ENCODE data around the gene PDZD2.
"Not testable (repeated sequence)": the region's sequence is repeated elsewhere in the genome, so short reads cannot be mapped to it uniquely, and the experiment has no call there.

PDZD2 gene

DNA sequence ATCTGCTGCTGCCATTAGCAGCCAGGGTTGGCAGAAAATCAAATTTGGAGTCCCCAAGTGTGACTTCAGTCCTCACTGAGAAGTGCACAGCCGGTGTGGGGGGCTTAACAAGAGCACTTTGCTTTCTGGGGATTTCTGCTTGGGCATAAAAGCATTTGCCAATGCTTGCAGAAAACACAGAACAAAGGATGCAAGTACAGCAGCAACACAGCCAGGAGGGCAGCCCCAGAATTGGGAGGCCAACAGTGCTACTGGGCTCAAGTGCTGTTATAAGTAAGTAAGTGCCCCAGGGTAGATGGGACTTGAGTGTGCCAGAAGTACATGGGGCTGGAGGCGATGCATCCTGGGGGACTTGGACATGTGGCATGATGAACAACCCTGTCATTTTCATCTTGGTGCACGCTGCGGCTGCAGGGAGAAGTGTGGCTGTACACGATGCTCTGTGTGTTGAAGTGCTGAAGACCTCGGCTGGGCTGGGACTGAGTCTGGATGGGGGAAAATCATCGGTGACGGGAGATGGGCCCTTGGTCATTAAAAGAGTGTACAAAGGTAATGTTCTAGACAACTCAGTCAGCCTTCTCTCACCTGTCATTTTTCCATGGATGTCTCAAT lies 461.9 kb downstream of the PDZD2 start:
- no peak for DNase-seq (ENCODE audit: low read depth in 2 of 2)

GRCh38 chr5:32102254-32102986 lies 463.5 kb downstream of the PDZD2 start:
- no peak for DNase-seq (ENCODE audit: low read depth in 2 of 2)

DNA sequence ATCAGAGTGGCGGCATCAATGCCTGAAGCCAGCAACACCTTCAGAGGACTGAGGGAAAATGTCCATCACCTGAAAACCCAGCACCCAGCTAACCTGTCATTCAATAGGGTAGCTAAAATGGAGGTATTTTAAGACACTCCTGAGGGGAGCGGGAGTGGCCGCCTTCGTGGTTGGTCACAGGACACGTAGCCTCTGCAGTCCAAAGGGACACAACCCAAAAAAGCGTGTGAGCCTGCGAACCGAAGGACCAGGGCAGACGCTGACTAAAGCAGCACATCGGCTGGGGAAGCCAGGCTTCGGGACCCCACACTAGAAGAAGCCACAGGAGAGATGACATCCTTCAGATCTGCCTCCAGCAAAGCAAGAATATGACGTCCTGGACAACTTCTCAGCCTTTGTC lies 464.6 kb downstream of the PDZD2 start:
- DNase-seq (ENCODE audit: low read depth in 2 of 2): no peak

GRCh38 chr5:32107291-32107690 lies 468.4 kb downstream of the PDZD2 start:
- no peak for DNase-seq (ENCODE audit: low read depth in 2 of 2)

- no peak for DNase-seq (ENCODE audit: low read depth in 2 of 2)
These were observed 469.2 kb downstream of the PDZD2 start for GRCh38 chr5:32108167-32108566.

- DNase-seq (ENCODE audit: low read depth in 2 of 2): no peak
These were observed 470.3 kb downstream of the PDZD2 start for GRCh38 chr5:32109236-32109635.

DNA sequence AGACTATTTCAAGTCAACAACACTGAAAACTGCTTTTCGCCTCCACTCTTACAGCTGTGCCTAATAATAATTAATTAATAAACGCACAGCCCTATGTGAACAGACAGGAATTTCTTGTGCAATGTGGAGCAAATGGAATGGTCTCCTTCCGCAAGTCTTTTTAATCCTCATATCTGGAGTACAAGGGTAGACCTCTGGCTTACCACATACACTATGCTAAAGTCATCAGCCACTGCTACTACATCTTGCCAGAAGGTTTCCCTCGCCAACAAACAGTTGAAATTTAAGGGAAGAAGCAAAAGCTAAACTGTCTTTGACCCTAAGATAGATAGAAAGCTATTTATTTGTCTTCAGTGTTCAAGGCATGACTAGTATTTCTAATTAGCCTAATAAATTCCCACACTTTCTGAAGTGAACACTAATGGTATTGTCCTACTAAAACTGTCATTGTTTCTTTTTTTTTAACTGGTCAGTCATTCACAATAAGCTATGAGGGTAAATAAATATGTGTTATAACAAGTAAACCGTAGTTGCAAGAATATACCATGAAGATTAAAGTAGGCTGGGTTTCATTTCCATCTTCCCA lies 471.3 kb downstream of the PDZD2 start:
- no peak for DNase-seq (ENCODE audit: low read depth in 2 of 2)

GRCh38 chr5:32115985-32116384 lies 477.1 kb downstream of the PDZD2 start:
- no peak for DNase-seq (ENCODE audit: low read depth in 2 of 2)

- no peak for DNase-seq (ENCODE audit: low read depth in 2 of 2)
These were observed 477.8 kb downstream of the PDZD2 start for GRCh38 chr5:32116574-32117313.

DNA sequence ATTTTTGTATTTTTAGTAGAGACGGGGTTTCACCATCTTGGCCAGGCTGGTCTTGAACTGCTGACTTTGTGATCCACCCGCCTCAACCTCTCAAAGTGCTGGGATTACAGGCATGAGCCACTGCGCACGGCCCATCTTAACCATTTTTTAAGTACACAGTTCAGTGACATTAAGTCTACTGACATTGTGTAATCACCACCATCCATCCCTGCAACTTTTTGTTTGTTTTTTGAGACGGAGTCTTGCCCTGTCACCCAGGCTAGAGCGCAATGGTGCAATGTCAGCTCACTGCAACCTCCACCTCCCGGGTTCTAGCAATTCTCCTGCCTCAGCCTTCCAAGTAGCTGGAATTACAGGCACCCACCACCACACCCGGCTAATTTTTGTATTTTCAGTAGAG lies 480.0 kb downstream of the PDZD2 start:
- not testable (repeated sequence) for DNase-seq (ENCODE audit: low read depth in 2 of 2)

GRCh38 chr5:32123058-32123805 lies 484.3 kb downstream of the PDZD2 start:
- no peak for DNase-seq (ENCODE audit: low read depth in 2 of 2)

DNA sequence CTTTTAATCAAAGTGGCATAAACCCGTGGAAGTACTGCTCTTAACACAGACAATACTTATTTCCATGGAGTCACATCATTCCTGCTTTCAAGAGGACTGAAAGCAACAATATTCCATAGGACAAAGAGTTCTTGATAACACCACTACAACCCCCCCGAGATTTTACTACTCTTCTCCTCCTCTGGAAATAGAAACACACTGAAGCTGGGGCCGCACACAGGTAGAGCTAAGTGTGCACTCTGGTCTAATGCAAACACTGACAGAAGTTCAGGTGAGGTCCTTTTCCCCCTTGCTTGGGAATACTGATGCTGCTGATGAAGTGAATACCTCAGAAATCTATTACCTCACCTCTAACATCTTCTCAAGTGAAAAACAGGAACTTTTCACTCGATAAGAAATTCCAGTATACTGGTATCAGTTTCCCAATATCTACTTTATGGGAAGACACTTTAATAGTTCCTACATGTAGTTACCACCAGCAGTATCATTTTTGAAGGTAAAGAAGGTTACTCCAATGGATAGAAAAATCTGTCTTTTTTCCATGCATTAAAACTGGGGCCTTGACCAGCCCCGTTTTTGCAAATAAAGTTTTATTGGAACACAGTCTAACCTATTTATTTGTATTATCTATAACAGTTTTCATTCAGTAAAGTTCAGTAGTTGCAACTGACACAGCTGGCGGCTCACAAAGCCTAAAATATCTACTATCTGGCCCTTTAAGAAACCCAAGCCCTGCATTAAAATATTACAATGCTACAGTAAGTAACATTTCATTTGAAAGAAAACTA lies 485.2 kb downstream of the PDZD2 start:
- DNase-seq (ENCODE audit: low read depth in 2 of 2): no peak

DNA sequence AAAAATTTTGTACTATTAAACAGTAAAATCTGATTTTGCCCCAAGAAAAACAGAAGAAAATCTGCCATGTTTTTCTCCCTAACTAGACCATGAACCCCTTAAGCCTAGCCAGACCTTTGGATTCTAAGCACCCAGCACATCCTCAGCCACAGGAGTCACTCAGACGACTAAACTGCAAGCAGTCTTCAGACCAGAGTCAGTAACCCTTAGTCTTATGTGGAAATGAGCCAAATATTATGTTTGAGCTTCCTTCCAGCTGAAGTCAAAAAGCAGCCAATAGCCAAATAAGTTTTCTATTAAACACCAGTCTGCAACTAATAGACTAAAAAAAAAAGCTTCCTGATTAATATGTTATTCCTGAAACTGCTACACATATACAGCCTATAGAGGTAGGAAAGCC lies 487.8 kb downstream of the PDZD2 start:
- DNase-seq (ENCODE audit: low read depth in 2 of 2): no peak

- DNase-seq (ENCODE audit: low read depth in 2 of 2): no peak
These were observed 488.8 kb downstream of the PDZD2 start for GRCh38 chr5:32127711-32128110.

DNA sequence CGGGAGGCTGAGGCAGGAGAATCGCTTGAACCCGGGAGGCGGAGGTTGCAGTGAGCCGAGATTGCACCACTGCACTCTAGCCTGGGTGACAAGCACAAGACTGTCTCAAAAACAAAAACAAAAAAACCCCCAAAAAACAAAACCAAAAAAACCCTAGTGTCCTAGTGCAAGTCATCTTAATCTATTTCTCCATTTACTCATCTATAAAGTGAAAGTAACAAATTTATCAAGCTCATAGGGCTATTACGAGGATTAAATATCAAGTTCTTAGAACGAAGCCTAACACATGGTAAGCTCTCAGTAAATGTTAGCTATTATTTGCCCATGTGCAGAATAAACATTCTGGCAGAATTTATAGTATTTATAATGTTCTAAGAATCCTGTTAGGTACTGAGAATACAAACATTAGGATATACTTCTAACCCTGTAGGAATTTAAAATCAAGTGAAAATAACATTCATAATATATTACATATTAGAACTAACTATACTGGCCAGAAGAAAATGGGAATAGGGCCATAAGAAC lies 490.2 kb downstream of the PDZD2 start:
- no peak for DNase-seq (ENCODE audit: low read depth in 2 of 2)

- no peak for DNase-seq (ENCODE audit: low read depth in 2 of 2)
These were observed 491.9 kb downstream of the PDZD2 start for GRCh38 chr5:32130865-32131264.

DNA sequence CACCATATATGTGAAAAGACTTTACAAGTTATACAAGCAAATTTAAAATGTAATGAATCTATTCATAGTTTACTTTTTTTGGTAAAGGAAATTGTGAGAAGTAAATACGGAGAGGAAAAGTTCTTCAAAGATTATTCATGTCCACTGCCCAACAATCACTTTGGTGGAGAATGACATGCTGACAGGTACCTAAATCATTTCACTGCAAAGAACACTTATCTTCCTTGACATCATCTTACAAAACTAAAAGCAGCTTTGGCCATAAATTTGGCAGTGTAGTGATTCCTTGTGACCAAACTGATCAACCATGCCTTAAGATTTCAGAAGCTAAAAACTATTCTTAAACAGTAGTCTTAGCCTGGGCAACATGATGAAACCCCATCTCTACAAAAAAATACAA lies 492.7 kb downstream of the PDZD2 start:
- DNase-seq (ENCODE audit: low read depth in 2 of 2): no peak

GRCh38 chr5:32132757-32133156 lies 493.8 kb downstream of the PDZD2 start:
- no peak for DNase-seq (ENCODE audit: low read depth in 2 of 2)

- DNase-seq (ENCODE audit: low read depth in 2 of 2): no peak
These were observed 496.2 kb downstream of the PDZD2 start for GRCh38 chr5:32135086-32135485.

DNA sequence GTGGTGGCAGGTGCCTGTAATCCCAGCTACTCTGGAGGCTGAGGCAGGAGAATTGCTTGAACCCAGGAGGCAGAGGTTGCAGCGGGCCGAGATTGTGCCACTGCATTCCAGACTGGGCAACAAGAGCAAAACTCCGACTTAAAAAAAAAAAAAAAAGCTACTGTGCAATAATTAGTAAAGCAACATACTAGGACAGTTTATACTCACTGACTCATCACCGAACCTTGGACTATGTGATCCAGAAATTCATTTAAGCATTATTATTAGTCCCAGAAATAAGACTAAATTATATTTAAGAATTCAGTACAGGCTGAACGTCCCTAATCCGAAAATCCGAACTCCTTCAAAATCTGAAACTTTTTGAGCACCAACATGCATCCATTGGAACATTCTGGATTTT lies 497.4 kb downstream of the PDZD2 start:
- DNase-seq (ENCODE audit: low read depth in 2 of 2): no peak

Measured in stimulated activated CD8-positive, alpha-beta memory T cell treated with anti-CD3 and anti-CD28 coated beads, Interleukin-7, amount 100 ng/mL, for 4 hours (primary cell).